Smooth muscle cell (in vitro differentiated cells): ENCODE data around the gene ANOS1. TPM values are rescaled to one million over a fixed set of nuclear protein-coding genes. Genes with fewer than 3 reads are reported as not detected.

Source experiments
- DNase-seq: peaks from one replicate; lab custom pipeline; 2025; ENCODE audit not compliant: unreplicated experiment; lab: John Stamatoyannopoulos, UW
- H2AFZ ChIP-seq: fragments of 200-600 bp; sonication (generic); 2 replicates; pipeline ENCODE4 v1.6.0; 2016; ENCODE audit warnings: antibody characterized with exemption, low read depth, mild to moderate bottlenecking
- H3F3A ChIP-seq: fragments of 200-600 bp; sonication (generic); 2 replicates; pipeline ENCODE4 v1.6.0; 2017; ENCODE audit warnings: antibody characterized with exemption, low read depth
- H3K27ac ChIP-seq: fragments of 200-600 bp; sonication (generic); 2 replicates; pipeline ENCODE4 v1.5.1; 2016; ENCODE audit warnings: low read depth, mild to moderate bottlenecking
- H3K27me3 ChIP-seq: fragments of 200-600 bp; sonication (generic); 2 replicates; pipeline ENCODE4 v1.6.1; 2016; ENCODE audit warnings: low read depth, mild to moderate bottlenecking
- H3K36me3 ChIP-seq: fragments of 200-600 bp; sonication (generic); 2 replicates; pipeline ENCODE4 v1.5.1; 2016; ENCODE audit warnings: low read depth
- H3K4me1 ChIP-seq: fragments of 200-600 bp; sonication (generic); 2 replicates; pipeline ENCODE4 v1.5.1; 2016; ENCODE audit warnings: low read depth
- H3K4me2 ChIP-seq: fragments of 200-600 bp; sonication (generic); 2 replicates; pipeline ENCODE4 v1.6.0; 2016; ENCODE audit warnings: mild to moderate bottlenecking
- H3K4me3 ChIP-seq: fragments of 200-600 bp; sonication (generic); 2 replicates; pipeline ENCODE4 v1.5.1; 2016; ENCODE audit warnings: mild to moderate bottlenecking
- H3K79me2 ChIP-seq: fragments of 200-600 bp; sonication (generic); 2 replicates; pipeline ENCODE4 v1.6.0; 2016; ENCODE audit warnings: low read depth, mild to moderate bottlenecking
- H3K9ac ChIP-seq: fragments of 200-600 bp; sonication (generic); 2 replicates; pipeline ENCODE4 v1.6.0; 2016; ENCODE audit warnings: low read depth
- H3K9me3 ChIP-seq: fragments of 200-600 bp; sonication (generic); replicated peaks from 2 replicates; pipeline ENCODE4 v1.5.1; 2016; ENCODE audit warnings: low read depth
- H4K20me1 ChIP-seq: fragments of 200-600 bp; sonication (generic); 2 replicates; pipeline ENCODE4 v1.6.0; 2016; ENCODE audit warnings: low read depth
- WGBS: methylation state at CpG from one replicate; pipeline ENCODE4 v1.1.7; 2016; ENCODE audit warnings: low lambda C conversion rate; 5-methylcytosine and 5-hydroxymethylcytosine counted together
- polyA plus RNA-seq: library from polyadenylated mRNA; unstranded; fragments of >200 nt; fragmentation: Nextera tagmentation; extraction: Ambion mirVana; gene quantifications from 2 replicates; pipeline ENCODE4 v1.2.1, GENCODE V29; 2016
- total RNA-seq: library from RNA; depleted of rRNA; stranded (reverse); fragments of >200 nt; gene quantifications from 2 replicates; pipeline ENCODE4 v1.2.3, GENCODE V29; 2014
- TF ChIP-seq, protein P1 (sequence below): fragments of 200-600 bp; sonication (generic); IDR thresholded peaks from 2 replicates; pipeline ENCODE4 v1.5.1; 2017; ENCODE audit warnings: borderline replicate concordance, mild to moderate bottlenecking, antibody characterized with exemption; ENCODE audit not compliant: insufficient read depth, poor library complexity, severe bottlenecking

ANOS1 gene
- total and polyA plus RNA-seq, 2 experiments from 2014 or later, result 29.9 to 73.9 TPM

DNA sequence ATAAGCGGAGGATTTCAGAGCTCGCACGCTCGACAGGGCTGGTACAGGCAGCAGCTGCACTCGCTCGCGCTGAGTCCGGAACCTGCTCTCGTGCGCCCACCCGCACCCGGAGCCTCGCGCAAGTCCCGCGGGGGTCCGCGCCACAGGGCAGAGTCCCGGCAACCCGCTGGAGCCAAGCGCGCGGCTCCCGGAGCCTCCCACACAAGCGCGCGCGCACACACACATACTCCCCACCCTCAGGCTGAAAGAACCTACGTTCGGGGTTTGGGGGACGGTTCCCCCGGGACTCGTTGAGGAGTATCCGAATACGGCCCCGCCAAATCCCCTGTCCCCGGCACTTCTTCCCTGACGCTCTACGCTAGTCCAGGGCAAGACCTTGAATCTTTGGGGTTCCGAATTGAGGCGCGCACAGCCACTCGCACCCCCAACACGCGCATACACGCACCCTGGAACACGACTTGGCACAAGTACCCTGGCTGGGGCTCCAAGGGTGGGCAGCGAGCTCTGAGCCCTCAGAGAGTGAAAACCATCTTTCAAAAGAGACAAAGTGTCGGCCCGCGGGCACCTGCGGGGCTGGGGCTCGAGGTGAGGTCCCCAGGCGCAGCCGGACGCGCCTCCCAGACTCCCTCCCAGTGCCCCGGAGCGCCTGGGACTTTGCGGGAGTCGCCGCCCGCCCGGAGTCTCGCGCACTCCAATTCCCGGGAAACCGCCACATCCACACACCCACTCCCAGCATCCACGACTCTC, 952 bp downstream of the ANOS1 start:
- Histone ChIP-seq H3K9ac (no peak overlapping the region), H3K4me2 (peak overlapping the region; percentile 86), H2AFZ (peak overlapping the region; percentile 69), H3K4me1 (peaks cover 4% of the 10 kb centered on the region), H3K27ac (no peak overlapping the region), H3K4me3 (peak overlapping the region; percentile 57), H3K27me3 (no peaks in the 10 kb centered on the region), H3K36me3 (no peaks in the 10 kb centered on the region), H3K9me3 (no peaks in the 10 kb centered on the region), H3F3A (no peaks in the 10 kb centered on the region), H4K20me1 (peaks cover 42% of the 10 kb centered on the region), H3K79me2 (no peaks in the 10 kb centered on the region)
- DNase-seq, result no peak
- 44% methylated on average over 63 of the region's 69 CpGs for WGBS
- TF ChIP-seq, protein P1, sequence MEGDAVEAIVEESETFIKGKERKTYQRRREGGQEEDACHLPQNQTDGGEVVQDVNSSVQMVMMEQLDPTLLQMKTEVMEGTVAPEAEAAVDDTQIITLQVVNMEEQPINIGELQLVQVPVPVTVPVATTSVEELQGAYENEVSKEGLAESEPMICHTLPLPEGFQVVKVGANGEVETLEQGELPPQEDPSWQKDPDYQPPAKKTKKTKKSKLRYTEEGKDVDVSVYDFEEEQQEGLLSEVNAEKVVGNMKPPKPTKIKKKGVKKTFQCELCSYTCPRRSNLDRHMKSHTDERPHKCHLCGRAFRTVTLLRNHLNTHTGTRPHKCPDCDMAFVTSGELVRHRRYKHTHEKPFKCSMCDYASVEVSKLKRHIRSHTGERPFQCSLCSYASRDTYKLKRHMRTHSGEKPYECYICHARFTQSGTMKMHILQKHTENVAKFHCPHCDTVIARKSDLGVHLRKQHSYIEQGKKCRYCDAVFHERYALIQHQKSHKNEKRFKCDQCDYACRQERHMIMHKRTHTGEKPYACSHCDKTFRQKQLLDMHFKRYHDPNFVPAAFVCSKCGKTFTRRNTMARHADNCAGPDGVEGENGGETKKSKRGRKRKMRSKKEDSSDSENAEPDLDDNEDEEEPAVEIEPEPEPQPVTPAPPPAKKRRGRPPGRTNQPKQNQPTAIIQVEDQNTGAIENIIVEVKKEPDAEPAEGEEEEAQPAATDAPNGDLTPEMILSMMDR, result no peak

DNA sequence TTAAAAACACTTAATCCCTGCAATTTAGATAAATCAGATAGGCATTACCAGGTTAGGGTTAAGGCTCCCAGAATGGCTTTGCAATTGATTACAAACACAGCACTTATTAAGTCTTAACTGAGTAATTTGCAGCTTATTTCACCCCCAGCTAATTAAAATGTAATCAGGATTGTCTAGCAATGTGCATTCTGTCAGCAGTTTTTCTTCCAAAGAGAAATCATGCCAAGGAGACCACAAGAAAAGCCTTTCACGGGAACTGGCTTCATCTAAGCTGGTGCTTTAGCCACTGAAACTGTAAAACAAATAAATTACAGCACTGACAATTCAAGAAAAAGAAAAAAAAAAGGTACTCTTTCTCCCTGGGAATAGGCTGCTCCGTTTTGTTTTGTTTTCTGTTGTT, 2.1 kb downstream of the ANOS1 start:
- Histone ChIP-seq H3K27me3 (no peaks in the 10 kb centered on the region), H2AFZ (no peak overlapping the region), H3K9ac (no peak overlapping the region), H3K4me3 (peak overlapping the region; percentile 57), H3K27ac (no peak overlapping the region), H3K4me2 (peak overlapping the region; percentile 86), H3K4me1 (peaks cover 7% of the 10 kb centered on the region), H3K36me3 (no peaks in the 10 kb centered on the region), H4K20me1 (peaks cover 42% of the 10 kb centered on the region), H3K79me2 (no peaks in the 10 kb centered on the region), H3F3A (no peaks in the 10 kb centered on the region), H3K9me3 (no peaks in the 10 kb centered on the region)
- TF ChIP-seq, protein P1, result no peak
- 17% methylated on average over 2 of the region's 2 CpGs for whole genome bisulfite sequencing
- no peak for DNase-seq

DNA sequence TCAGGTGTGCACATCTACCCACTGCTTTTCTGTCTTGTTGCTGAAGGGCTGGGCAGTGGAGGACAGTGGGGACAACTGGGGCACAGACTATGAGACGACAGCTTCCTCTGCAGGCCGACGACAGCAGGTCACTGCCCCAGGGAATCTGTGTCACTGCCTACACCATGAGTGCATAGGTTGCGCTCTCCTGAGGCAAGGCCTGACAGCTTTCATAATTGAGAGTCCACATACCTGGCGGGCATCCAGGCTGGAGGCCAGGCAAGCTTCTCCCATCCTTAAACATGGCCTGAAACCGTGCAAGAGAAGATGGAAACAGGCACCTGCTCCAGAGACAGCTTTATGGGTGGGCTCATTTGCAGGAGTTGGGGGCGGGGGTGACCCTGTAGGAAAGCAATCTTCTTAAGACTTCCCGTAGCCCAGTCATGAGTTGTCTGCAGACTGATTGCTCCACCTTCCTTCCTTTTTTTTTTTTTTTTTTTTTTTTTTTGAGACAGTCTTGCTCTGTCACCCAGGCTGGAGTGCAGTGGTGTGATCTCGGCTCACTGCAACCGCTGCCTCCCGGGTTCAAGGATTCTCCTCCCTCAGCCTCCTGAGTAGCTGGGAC, 2.9 kb downstream of the ANOS1 start:
- 76% methylated on average over 11 of the region's 11 CpGs for WGBS

More for the DNA sequence above, 2.9 kb downstream of the ANOS1 start:
- no peak for DNase-seq
- H3K27me3 ChIP-seq, result no peaks in the 10 kb centered on the region
- H3K4me2 ChIP-seq, result no peak overlapping the region
- H3K4me3 ChIP-seq, result no peak overlapping the region
- no peak overlapping the region for H3K27ac ChIP-seq
- H3K79me2 ChIP-seq, result no peaks in the 10 kb centered on the region
- H3F3A ChIP-seq, result no peaks in the 10 kb centered on the region
- no peak overlapping the region for H2AFZ ChIP-seq
- H3K36me3 ChIP-seq, result no peaks in the 10 kb centered on the region
- no peak overlapping the region for H3K9ac ChIP-seq
- H4K20me1 ChIP-seq, result peaks cover 42% of the 10 kb centered on the region
- TF ChIP-seq, protein P1, result no peak
- H3K4me1 ChIP-seq, result peaks cover 7% of the 10 kb centered on the region
- H3K9me3 ChIP-seq, result no peaks in the 10 kb centered on the region
